Fibroblast of pulmonary artery (primary cell): Measurements from ENCODE around the gene TCERG1L.
"Not testable (repeated sequence)": the region's sequence is repeated elsewhere in the genome, so short reads cannot be mapped to it uniquely, and the experiment has no call there.

Experiments used
- DNase-seq: peaks from one replicate; pipeline ENCODE4 v3.0.0-alpha.2; 2010; ENCODE audit warnings: low read depth
- H3K4me3 ChIP-seq: replicated peaks from 2 replicates; pipeline ENCODE4 v1.5.1; 2011; ENCODE audit warnings: low read depth, mild to moderate bottlenecking, control low read depth, low read length, moderate library complexity
- TF ChIP-seq, protein P1 (sequence below): IDR thresholded peaks from 2 replicates; pipeline ENCODE4 v1.5.1; 2011; ENCODE audit warnings: mild to moderate bottlenecking, control low read depth, low read length, inconsistent platforms; ENCODE audit errors: missing control alignments

The TCERG1L gene

GRCh38 chr10:131180740-131181415 is 130.6 kb downstream of the TCERG1L start:
- DNase-seq = no peak
- no peak overlapping the region for H3K4me3 ChIP-seq
- TF ChIP-seq, protein P1, sequence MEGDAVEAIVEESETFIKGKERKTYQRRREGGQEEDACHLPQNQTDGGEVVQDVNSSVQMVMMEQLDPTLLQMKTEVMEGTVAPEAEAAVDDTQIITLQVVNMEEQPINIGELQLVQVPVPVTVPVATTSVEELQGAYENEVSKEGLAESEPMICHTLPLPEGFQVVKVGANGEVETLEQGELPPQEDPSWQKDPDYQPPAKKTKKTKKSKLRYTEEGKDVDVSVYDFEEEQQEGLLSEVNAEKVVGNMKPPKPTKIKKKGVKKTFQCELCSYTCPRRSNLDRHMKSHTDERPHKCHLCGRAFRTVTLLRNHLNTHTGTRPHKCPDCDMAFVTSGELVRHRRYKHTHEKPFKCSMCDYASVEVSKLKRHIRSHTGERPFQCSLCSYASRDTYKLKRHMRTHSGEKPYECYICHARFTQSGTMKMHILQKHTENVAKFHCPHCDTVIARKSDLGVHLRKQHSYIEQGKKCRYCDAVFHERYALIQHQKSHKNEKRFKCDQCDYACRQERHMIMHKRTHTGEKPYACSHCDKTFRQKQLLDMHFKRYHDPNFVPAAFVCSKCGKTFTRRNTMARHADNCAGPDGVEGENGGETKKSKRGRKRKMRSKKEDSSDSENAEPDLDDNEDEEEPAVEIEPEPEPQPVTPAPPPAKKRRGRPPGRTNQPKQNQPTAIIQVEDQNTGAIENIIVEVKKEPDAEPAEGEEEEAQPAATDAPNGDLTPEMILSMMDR = no peak

DNA sequence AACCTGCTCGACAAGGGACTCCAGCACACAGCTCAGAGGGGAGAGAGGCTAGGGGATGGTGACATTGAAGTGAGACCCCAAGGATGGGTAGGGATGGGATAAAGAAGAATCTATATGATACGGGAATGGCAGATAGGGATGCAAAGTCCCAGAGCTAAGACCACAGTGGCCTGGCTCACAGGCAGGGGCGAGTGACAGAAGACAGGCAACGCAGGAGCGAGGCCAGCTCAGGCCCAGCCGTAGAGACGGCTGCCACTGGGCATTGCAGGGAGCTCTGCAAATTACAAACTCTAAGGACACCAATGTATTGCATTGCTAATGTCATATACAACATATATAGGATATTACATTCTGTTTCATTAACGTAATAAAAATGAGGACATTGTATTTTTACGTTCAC is 131.4 kb downstream of the TCERG1L start:
- no peak for DNase-seq
- TF ChIP-seq, protein P1 = no peak
- H3K4me3 ChIP-seq = no peak overlapping the region

- no peak for DNase-seq
- no peak overlapping the region for H3K4me3 ChIP-seq
- TF ChIP-seq, protein P1 = no peak
These were observed 132.2 kb downstream of the TCERG1L start for GRCh38 chr10:131179361-131179760.

GRCh38 chr10:131178521-131179331 is 132.8 kb downstream of the TCERG1L start:
- TF ChIP-seq, protein P1 = no peak
- no peak for DNase-seq
- no peak overlapping the region for H3K4me3 ChIP-seq

DNA sequence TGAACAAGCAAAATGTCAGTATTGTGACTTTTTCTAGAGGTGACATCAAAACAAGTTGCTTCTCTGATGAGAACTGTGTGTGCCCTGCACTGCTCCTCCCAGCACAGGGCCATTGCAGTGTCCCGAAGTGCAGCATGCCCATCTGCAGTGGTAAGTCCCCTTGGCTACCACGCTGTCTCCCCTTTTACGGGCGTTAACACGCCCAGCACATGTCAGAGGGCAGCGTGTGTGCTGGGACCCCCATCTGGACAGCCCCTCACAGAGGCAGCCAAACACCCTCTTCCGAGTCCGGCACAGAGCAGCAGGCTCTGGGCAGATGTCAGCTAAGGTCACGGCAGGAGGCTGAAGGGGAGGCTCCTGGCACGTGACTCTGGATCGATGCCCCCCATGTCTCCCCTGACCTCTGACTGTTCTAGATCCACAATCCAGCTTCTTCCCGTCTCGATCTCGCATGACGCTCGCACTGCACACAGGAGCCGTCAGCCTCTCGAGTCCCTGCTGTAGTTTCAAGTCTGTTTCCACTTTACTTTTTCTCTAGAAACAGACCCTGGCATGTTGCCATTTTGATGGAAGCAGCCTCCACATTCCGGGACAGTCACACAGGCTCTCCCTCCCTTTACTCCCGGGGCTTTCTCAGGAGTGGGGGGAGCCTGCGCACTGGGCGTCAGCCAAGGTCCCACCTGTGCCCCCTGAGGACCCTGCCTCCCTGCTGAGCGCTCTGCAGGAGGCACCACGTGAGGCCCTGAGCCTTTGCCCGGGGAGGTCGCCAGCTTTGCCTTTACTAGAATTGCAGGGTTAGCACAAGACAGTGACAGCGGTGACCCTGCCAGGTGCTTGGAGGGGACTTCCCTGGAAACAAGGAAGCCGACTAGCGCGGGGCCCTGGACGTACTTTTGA is 133.8 kb downstream of the TCERG1L start:
- no peak overlapping the region for H3K4me3 ChIP-seq
- TF ChIP-seq, protein P1 = no peak
- no peak for DNase-seq

DNA sequence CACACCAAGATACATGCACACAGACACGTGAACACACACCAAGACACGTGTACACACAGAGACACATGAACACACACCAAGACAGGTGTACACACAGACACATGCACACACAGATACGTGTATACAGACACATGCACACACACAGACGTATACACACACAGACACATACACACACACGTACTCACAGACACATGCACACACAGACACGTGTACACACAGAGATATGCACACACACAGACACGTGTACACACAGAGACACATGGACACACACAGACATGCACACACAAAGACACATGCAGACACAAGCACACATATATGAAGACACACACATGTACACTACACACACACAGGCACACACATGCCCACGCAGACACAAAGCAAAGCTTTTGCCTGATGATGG is 134.6 kb downstream of the TCERG1L start:
- no peak for DNase-seq
- TF ChIP-seq, protein P1 = no peak
- H3K4me3 ChIP-seq = no peak overlapping the region

DNA sequence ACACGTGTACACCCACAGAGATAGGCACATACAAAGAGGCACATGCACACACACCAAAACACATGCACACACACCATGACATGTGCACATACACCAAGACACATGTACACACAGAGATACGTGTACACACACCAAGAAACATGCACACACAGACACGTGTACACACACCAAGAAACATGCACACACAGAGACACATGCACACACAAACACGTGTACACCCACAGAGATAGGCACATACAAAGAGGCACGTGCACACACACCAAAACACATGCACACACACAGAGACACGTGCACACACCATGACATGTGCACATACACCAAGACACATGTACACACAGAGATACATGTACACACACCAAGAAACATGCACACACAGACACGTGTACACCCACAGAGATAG is 135.2 kb downstream of the TCERG1L start:
- not testable (repeated sequence) for DNase-seq, H3K4me3 ChIP-seq
